GM23248 (cell line): ENCODE measurements around the gene STK33.

Experiments used
- EZH2 ChIP-seq: fragments of 200-600 bp; sonication (generic); IDR thresholded peaks from 2 replicates; pipeline ENCODE4 v1.6.1; 2018; ENCODE audit warnings: antibody characterized with exemption, mild to moderate bottlenecking; ENCODE audit not compliant: insufficient read depth, poor library complexity, severe bottlenecking
- EZH2phosphoT487 ChIP-seq: fragments of 200-600 bp; sonication (generic); IDR thresholded peaks from 2 replicates; pipeline ENCODE4 v1.6.1; 2018; ENCODE audit warnings: antibody characterized with exemption, moderate library complexity, mild to moderate bottlenecking, low read depth; ENCODE audit not compliant: insufficient read depth

- TF ChIP-seq EZH2phosphoT487 (no peak), EZH2 (no peak)
Observed at GRCh38 chr11:8531312-8531711, 62.7 kb downstream of the STK33 start.
